ENCODE measurements around the gene C1QL2.

GRCh38 chr2:119156891-119157773, 1.4 kb downstream of the C1QL2 start:
- TF ChIP-seq, protein P1, sequence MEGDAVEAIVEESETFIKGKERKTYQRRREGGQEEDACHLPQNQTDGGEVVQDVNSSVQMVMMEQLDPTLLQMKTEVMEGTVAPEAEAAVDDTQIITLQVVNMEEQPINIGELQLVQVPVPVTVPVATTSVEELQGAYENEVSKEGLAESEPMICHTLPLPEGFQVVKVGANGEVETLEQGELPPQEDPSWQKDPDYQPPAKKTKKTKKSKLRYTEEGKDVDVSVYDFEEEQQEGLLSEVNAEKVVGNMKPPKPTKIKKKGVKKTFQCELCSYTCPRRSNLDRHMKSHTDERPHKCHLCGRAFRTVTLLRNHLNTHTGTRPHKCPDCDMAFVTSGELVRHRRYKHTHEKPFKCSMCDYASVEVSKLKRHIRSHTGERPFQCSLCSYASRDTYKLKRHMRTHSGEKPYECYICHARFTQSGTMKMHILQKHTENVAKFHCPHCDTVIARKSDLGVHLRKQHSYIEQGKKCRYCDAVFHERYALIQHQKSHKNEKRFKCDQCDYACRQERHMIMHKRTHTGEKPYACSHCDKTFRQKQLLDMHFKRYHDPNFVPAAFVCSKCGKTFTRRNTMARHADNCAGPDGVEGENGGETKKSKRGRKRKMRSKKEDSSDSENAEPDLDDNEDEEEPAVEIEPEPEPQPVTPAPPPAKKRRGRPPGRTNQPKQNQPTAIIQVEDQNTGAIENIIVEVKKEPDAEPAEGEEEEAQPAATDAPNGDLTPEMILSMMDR (IDR thresholded peaks at IDR 0.05 in 4 of 5, conservative IDR thresholded peaks at IDR 0.05 in 1 of 5) = no peak
- no peak for TF ChIP-seq POLR2A (IDR thresholded peaks at IDR 0.05)
